GM10266 (cell line): ENCODE results near the gene ANK2.
"Not testable (repeated sequence)": the region's sequence is repeated elsewhere in the genome, so short reads cannot be mapped to it uniquely, and the experiment has no call there.

Experiments used
- DNase-seq: peaks from one replicate; pipeline ENCODE4 v3.0.0; 2012; ENCODE audit errors: extremely low spot score
- TF ChIP-seq, protein P1 (sequence below): IDR thresholded peaks from 2 replicates; pipeline ENCODE4 v1.5.1; 2012; ENCODE audit warnings: mild to moderate bottlenecking, low read depth; ENCODE audit not compliant: control insufficient read depth, insufficient read depth; ENCODE audit errors: missing control alignments

ANK2 gene

DNA sequence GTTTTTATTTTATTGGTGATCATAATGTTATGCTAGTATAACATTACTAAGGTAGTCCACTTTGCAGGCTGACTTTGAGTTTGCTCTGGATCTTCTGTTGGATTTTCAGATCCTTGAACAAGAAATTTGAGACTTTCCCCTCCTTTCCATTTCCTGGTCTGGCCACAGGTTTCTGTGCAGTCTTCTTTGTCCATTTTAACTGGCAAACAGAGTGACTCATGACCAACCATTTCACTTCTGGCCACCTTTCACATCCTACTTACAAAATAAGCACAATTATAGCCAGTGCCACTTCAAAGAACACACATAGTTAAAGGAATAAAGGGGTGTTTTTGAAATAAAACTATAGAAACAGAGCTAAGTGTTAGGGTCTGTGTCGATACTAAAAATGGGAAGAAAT is 8.4 kb downstream of the ANK2 start:
- TF ChIP-seq, protein P1, sequence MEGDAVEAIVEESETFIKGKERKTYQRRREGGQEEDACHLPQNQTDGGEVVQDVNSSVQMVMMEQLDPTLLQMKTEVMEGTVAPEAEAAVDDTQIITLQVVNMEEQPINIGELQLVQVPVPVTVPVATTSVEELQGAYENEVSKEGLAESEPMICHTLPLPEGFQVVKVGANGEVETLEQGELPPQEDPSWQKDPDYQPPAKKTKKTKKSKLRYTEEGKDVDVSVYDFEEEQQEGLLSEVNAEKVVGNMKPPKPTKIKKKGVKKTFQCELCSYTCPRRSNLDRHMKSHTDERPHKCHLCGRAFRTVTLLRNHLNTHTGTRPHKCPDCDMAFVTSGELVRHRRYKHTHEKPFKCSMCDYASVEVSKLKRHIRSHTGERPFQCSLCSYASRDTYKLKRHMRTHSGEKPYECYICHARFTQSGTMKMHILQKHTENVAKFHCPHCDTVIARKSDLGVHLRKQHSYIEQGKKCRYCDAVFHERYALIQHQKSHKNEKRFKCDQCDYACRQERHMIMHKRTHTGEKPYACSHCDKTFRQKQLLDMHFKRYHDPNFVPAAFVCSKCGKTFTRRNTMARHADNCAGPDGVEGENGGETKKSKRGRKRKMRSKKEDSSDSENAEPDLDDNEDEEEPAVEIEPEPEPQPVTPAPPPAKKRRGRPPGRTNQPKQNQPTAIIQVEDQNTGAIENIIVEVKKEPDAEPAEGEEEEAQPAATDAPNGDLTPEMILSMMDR, result no peak
- no peak for DNase-seq

DNA sequence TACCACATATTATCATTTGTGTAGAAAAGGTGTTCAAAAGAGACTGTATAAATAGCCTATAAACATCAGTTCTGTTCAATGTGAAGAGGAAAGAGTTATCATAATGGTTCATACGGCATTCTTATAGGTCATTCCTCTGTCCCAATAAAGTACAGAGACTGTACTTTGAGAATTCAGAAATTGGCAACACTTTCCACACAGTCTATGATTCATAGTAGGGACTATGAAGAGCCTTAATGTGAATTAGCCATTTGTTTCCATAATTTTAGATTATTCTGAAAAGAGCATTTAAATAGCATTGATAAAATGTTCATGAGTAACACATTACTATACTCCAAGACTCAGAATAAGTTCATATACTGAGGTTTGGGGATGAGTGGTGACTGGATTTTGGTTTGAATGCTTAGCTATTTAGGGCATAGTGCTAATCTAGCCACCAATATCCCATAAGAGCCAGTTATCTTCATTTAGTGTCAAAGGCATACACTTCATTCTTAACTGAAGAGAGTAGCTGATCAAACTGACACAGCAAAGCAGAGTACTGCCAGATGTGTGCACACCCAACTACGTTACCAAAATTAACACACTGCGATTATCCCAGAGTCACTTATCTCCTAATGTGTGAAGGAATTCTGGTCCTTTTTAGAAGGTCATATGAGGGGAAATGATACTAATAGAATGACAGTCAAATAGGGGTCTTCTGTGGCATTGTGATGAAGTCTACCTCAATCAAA is 10.2 kb downstream of the ANK2 start:
- TF ChIP-seq, protein P1, result no peak
- DNase-seq, result no peak

DNA sequence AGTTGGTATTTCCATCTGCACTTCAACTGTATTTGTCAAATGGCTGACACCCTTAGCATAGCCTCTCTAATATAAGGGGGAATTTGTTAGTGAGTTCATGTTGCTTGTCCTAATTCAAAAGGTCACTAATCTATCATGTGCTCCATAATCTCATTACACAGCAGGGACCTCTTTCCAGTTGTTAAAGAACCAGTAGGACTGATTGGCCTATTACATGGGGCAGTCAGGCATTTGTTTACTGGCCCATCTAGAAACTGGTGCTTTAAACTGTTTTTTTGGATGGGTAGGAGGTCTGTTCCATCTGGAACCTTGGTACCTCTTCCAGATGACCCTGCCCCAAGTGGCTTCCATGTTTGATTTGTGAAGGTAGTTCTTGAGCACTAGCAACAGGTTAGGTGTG is 11.4 kb downstream of the ANK2 start:
- TF ChIP-seq, protein P1, result no peak

DNA sequence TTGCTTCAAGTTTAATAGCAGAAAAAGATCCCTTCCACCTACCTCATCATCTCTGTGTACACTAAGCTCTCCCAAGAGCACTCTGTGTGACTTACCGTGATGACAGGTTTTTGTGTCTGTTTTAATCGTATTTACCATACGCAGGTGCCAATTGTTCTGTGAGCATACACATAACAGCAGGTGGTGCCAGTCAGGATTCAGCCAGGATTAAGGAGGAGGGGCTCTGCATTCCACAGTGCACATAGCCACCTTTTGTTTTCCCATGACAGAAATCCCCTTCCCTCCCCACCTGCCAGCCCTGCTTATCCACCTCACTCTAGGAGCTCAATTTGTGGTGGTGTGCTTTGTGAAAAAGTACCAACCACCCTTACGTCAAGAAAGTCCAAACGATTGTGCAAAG is 14.8 kb downstream of the ANK2 start:
- TF ChIP-seq, protein P1, result no peak
- DNase-seq, result no peak

More for the DNA sequence above, 11.4 kb downstream of the ANK2 start:
- DNase-seq, result no peak

DNA sequence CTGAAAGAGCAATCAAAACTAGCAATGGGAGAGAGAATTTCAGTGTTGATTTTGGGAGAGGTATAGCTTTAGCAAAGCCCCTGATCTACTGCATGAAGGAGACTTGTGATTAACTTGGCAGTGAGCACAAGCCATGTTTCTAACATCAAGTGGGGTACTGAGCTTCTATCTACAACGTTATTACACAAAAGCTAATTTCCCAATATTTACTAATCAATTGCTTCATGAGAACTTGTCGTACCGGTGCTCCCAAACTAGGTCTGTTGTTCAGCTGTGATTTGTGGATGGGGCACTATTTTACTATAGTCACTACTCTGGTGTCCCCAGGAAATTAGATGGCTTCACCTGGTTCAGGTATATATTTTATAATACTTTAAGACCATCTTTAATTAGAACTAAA is 16.2 kb downstream of the ANK2 start:
- TF ChIP-seq, protein P1, result no peak
- no peak for DNase-seq

DNA sequence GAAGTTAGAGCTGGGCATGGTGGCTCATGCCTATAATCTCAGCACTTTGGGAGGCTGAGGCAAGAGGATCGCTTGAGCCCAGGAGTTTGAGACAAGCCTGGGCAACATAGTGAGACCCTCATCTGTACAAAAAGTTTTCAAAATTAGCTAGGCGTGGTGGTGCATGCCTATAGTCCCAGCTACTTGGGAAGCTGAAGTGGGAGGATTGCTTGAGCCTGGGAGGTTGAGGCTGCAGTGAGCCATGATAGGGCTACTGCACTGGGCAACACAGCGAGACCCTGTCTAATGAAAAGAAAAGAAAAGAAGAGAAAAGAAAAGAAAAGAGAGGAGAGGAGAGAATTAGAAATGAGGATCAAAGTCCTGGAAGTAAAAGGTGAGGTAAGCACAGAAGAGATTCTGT is 19.3 kb downstream of the ANK2 start:
- DNase-seq, result not testable (repeated sequence)

DNA sequence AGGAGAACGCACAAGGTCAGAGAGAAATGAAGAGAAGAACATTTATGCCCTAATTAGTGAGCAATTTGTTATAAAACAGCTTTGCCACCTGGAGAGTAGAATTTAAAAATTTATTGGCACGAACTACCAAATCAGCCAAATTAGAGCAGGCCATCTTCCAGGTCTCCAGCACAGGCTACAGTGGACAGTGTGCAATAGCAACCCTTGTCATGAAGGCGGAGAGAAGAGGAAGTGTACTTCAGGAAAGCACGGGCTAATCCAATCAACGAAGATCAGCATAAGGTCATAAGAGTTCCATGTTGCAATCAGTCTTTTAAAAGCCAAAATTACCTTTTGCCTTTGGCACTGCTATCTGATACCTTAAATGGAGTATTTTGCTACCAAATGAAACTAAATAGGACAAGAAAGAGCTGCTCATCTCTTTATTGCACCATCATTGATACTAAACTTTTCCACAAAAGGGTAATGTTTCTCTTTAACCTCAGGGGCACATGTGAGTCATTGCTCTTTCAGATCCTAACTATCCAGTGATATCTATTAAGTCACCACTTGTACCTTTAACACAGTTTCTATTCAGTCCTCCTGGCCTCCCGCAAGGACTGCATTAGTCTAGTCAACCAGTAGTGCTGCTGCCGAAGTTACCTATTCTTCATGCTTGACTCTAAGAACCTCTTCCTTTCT is 19.9 kb downstream of the ANK2 start:
- TF ChIP-seq, protein P1, result no peak
- no peak for DNase-seq

DNA sequence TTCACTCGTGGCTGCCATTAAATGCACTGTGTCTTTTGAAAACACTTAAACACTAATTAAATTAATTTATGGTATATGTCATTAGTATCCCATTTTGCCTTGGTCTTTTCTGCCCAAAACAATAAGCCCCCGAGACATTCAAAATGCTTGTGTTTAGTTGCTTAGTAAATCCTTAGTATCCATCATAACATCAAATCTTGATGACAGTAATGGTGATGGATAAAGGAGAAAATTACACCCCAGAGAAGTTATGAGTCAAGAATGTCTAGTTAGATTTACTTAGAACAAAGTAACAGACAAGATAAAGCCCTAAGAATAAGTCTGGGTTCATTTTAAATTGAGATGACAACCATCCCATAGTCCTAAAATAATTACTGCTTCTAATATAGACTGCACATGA is 21.3 kb downstream of the ANK2 start:
- DNase-seq, result no peak
- TF ChIP-seq, protein P1, result no peak
